Neural cell (in vitro differentiated cells): ENCODE results near the gene ZC3H15. TPM values are rescaled to one million over a fixed set of nuclear protein-coding genes. Genes with fewer than 3 reads are reported as not detected.
"Not testable (repeated sequence)": the region's sequence is repeated elsewhere in the genome, so short reads cannot be mapped to it uniquely, and the experiment has no call there.

Experiments
- H2AFZ ChIP-seq: fragments of 200-600, 300-800 bp; sonication (generic), shearing (Covaris generic); 2 replicates; pipeline ENCODE4 v1.6.0; 2014; ENCODE audit warnings: low read depth, mild to moderate bottlenecking, antibody characterized with exemption, low read length, moderate library complexity
- H3F3A ChIP-seq: fragments of 200-600 bp; shearing (Covaris generic); 2 replicates; pipeline ENCODE4 v1.6.1; 2016; ENCODE audit warnings: mild to moderate bottlenecking, moderate library complexity, mixed read lengths, antibody characterized with exemption, low read length; ENCODE audit not compliant: insufficient read depth, poor library complexity, severe bottlenecking
- H3K27ac ChIP-seq: fragments of 200-600, 300-800 bp; sonication (generic), shearing (Covaris generic); 2 replicates; pipeline ENCODE4 v1.5.1; 2014; ENCODE audit warnings: mild to moderate bottlenecking, low read length, moderate library complexity
- H3K27me3 ChIP-seq: fragments of 300-800, 200-600 bp; sonication (generic), shearing (Covaris generic); 2 replicates; pipeline ENCODE4 v1.6.0; 2014; ENCODE audit warnings: mild to moderate bottlenecking, low read depth, low read length, moderate library complexity; ENCODE audit not compliant: insufficient read depth
- H3K36me3 ChIP-seq: fragments of 300-800, 200-600 bp; sonication (generic), shearing (Covaris generic); 2 replicates; pipeline ENCODE4 v1.5.1; 2014; ENCODE audit warnings: mild to moderate bottlenecking, antibody characterized with exemption, low read length, moderate library complexity; ENCODE audit not compliant: insufficient read depth
- H3K4me2 ChIP-seq: fragments of 300-800, 200-600 bp; sonication (generic), shearing (Covaris generic); 2 replicates; pipeline ENCODE4 v1.6.0; 2014; ENCODE audit warnings: mild to moderate bottlenecking, low read length
- H3K4me3 ChIP-seq: fragments of 300-800, 200-600 bp; sonication (generic), shearing (Covaris generic); 2 replicates; pipeline ENCODE4 v1.5.1; 2014; ENCODE audit warnings: mild to moderate bottlenecking, low read length, moderate library complexity
- H3K79me2 ChIP-seq: fragments of 200-600 bp; shearing (Covaris generic); replicated peaks from 2 replicates; pipeline ENCODE4 v1.6.0; 2014; ENCODE audit warnings: mild to moderate bottlenecking, low read length, moderate library complexity; ENCODE audit not compliant: insufficient read depth
- H3K9ac ChIP-seq: fragments of 300-800, 200-600 bp; sonication (generic), shearing (Covaris generic); 2 replicates; pipeline ENCODE4 v1.6.1; 2016; ENCODE audit warnings: mild to moderate bottlenecking, low read length, mixed read lengths
- H3K9me2 ChIP-seq: fragments of 200-600 bp; shearing (Covaris generic); 2 replicates; pipeline ENCODE4 v1.6.1; 2016; ENCODE audit warnings: mild to moderate bottlenecking, low read length, mixed read lengths; ENCODE audit not compliant: insufficient read depth
- H3K9me3 ChIP-seq: fragments of 200-600, 300-800 bp; sonication (generic), shearing (Covaris generic); 2 replicates; pipeline ENCODE4 v1.6.1; 2016; ENCODE audit warnings: mild to moderate bottlenecking, mixed run types, low read length, moderate library complexity, mixed read lengths
- H4K20me1 ChIP-seq: fragments of 200-600 bp; shearing (Covaris generic); 2 replicates; pipeline ENCODE4 v1.6.1; 2016; ENCODE audit warnings: mild to moderate bottlenecking, mixed run types; ENCODE audit not compliant: insufficient read depth
- EP300 ChIP-seq: fragments of 450-650 bp; conservative IDR thresholded peaks from 2 replicates; pipeline ENCODE4 v1.6.1; 2014; ENCODE audit warnings: antibody characterized with exemption, mild to moderate bottlenecking, moderate library complexity; ENCODE audit not compliant: poor library complexity, severe bottlenecking
- EZH2 ChIP-seq: fragments of 200-600, 300-800 bp; shearing (Covaris generic), sonication (generic); IDR thresholded peaks from 2 replicates; pipeline ENCODE4 v1.6.1; 2014; ENCODE audit warnings: antibody characterized with exemption, low read length, borderline replicate concordance, mild to moderate bottlenecking; ENCODE audit not compliant: insufficient read depth, poor library complexity, severe bottlenecking
- MXI1 ChIP-seq: fragments of 450-650 bp; conservative IDR thresholded peaks from 2 replicates; pipeline ENCODE4 v1.6.1; 2014; ENCODE audit warnings: antibody characterized with exemption, mild to moderate bottlenecking; ENCODE audit not compliant: poor library complexity, severe bottlenecking
- POLR2AphosphoS5 ChIP-seq: IDR thresholded peaks from 2 replicates; pipeline ENCODE4 v1.6.1; 2012
- RAD21 ChIP-seq: fragments of 450-650 bp; conservative IDR thresholded peaks from 2 replicates; pipeline ENCODE4 v1.6.1; 2014; ENCODE audit warnings: antibody characterized with exemption, mild to moderate bottlenecking, moderate library complexity
- SMC3 ChIP-seq: fragments of 450-650 bp; conservative IDR thresholded peaks from 2 replicates; pipeline ENCODE4 v1.6.1; 2014; ENCODE audit warnings: antibody characterized with exemption, mild to moderate bottlenecking, moderate library complexity; ENCODE audit not compliant: poor library complexity
- TAF1 ChIP-seq: IDR thresholded peaks from 2 replicates; pipeline ENCODE4 v1.6.1; 2012; ENCODE audit warnings: low read depth
- polyA plus RNA-seq: library from polyadenylated mRNA; depleted of rRNA; stranded (reverse); fragments of >200 nt; gene quantifications from 2 replicates; pipeline ENCODE4 v1.2.3, GENCODE V29; 2014
- TF ChIP-seq, protein P1 (sequence below): IDR thresholded peaks from 2 replicates; pipeline ENCODE4 v1.6.1; 2012; ENCODE audit warnings: borderline replicate concordance
- TF ChIP-seq, protein P2 (sequence below): fragments of 450-650 bp; IDR thresholded peaks from 2 replicates; pipeline ENCODE4 v1.5.1; 2014; ENCODE audit warnings: antibody characterized with exemption, mild to moderate bottlenecking, moderate library complexity; ENCODE audit not compliant: poor library complexity, severe bottlenecking

Gene ZC3H15
- polyA plus RNA-seq, 1 donor from 2014 or later = 149 TPM

DNA sequence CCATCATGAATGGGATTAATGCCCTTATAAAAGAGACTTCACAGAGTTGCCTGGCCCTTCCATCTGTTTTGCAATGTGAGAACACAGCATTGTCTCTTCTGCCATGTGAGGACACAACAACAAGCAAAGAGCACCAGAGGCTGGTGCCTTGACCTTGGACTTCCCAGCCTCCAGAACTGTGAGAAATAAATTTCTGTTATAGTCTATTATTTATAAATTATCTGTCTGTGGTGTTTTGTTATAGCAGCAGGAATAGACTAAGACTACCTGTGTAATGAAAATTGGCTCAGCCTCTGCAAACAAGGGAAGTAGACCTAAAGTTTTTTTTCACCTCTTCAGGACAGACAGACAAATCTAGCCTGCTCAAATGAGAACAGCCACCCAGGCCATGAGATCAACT, 19.3 kb upstream of the ZC3H15 start:
- Histone ChIP-seq H3K27me3 (no peaks in the 10 kb centered on the region), H3K4me2 (no peak overlapping the region), H3K9me2 (no peaks in the 10 kb centered on the region), H3K9ac (no peak overlapping the region), H4K20me1 (no peaks in the 10 kb centered on the region), H2AFZ (no peak overlapping the region), H3K9me3 (no peaks in the 10 kb centered on the region), H3K4me3 (no peak overlapping the region), H3F3A (no peaks in the 10 kb centered on the region), H3K27ac (no peak overlapping the region), H3K36me3 (no peaks in the 10 kb centered on the region), H3K79me2 (no peaks in the 10 kb centered on the region)
- TF ChIP-seq POLR2AphosphoS5 (no peak), SMC3 (no peak), EP300 (no peak), RAD21 (no peak)
- TF ChIP-seq, protein P1, sequence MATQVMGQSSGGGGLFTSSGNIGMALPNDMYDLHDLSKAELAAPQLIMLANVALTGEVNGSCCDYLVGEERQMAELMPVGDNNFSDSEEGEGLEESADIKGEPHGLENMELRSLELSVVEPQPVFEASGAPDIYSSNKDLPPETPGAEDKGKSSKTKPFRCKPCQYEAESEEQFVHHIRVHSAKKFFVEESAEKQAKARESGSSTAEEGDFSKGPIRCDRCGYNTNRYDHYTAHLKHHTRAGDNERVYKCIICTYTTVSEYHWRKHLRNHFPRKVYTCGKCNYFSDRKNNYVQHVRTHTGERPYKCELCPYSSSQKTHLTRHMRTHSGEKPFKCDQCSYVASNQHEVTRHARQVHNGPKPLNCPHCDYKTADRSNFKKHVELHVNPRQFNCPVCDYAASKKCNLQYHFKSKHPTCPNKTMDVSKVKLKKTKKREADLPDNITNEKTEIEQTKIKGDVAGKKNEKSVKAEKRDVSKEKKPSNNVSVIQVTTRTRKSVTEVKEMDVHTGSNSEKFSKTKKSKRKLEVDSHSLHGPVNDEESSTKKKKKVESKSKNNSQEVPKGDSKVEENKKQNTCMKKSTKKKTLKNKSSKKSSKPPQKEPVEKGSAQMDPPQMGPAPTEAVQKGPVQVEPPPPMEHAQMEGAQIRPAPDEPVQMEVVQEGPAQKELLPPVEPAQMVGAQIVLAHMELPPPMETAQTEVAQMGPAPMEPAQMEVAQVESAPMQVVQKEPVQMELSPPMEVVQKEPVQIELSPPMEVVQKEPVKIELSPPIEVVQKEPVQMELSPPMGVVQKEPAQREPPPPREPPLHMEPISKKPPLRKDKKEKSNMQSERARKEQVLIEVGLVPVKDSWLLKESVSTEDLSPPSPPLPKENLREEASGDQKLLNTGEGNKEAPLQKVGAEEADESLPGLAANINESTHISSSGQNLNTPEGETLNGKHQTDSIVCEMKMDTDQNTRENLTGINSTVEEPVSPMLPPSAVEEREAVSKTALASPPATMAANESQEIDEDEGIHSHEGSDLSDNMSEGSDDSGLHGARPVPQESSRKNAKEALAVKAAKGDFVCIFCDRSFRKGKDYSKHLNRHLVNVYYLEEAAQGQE = no peak

DNA sequence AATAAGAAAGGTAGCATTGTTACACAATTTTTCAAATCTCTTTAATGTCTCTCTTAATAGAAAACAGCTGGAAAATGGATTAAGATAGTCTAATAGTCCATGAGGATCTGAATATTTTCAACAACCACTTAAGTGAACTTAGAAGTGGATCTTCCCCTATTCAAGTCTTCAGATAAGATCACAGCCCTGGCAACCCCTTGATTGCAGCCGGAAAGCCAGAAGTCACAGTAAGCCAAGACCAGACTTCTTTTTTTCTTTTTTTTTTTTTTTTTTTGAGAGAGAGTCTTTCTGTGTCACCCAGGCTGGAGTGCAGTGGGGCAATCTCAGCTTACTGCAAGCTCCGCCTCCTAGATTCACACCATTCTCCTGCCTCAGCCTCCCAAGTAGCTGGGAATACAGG, 18.6 kb upstream of the ZC3H15 start:
- H3K27me3 ChIP-seq = no peaks in the 10 kb centered on the region
- no peak for TF ChIP-seq RAD21
- TF ChIP-seq, protein P2, sequence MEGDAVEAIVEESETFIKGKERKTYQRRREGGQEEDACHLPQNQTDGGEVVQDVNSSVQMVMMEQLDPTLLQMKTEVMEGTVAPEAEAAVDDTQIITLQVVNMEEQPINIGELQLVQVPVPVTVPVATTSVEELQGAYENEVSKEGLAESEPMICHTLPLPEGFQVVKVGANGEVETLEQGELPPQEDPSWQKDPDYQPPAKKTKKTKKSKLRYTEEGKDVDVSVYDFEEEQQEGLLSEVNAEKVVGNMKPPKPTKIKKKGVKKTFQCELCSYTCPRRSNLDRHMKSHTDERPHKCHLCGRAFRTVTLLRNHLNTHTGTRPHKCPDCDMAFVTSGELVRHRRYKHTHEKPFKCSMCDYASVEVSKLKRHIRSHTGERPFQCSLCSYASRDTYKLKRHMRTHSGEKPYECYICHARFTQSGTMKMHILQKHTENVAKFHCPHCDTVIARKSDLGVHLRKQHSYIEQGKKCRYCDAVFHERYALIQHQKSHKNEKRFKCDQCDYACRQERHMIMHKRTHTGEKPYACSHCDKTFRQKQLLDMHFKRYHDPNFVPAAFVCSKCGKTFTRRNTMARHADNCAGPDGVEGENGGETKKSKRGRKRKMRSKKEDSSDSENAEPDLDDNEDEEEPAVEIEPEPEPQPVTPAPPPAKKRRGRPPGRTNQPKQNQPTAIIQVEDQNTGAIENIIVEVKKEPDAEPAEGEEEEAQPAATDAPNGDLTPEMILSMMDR = no peak
- no peak for TF ChIP-seq EP300
- no peak for TF ChIP-seq TAF1
- no peak for TF ChIP-seq EZH2
- TF ChIP-seq POLR2AphosphoS5 = no peak
- TF ChIP-seq MXI1 = no peak
- TF ChIP-seq SMC3 = no peak
- TF ChIP-seq, protein P1 = no peak
- H3K9ac ChIP-seq = no peak overlapping the region
- no peaks in the 10 kb centered on the region for H3K9me3 ChIP-seq
- H3K9me2 ChIP-seq = no peaks in the 10 kb centered on the region
- no peaks in the 10 kb centered on the region for H3K79me2 ChIP-seq
- H3K36me3 ChIP-seq = no peaks in the 10 kb centered on the region
- H3F3A ChIP-seq = no peaks in the 10 kb centered on the region
- no peak overlapping the region for H3K27ac ChIP-seq
- H2AFZ ChIP-seq = no peak overlapping the region
- no peaks in the 10 kb centered on the region for H4K20me1 ChIP-seq
- H3K4me2 ChIP-seq = no peak overlapping the region
- no peak overlapping the region for H3K4me3 ChIP-seq

DNA sequence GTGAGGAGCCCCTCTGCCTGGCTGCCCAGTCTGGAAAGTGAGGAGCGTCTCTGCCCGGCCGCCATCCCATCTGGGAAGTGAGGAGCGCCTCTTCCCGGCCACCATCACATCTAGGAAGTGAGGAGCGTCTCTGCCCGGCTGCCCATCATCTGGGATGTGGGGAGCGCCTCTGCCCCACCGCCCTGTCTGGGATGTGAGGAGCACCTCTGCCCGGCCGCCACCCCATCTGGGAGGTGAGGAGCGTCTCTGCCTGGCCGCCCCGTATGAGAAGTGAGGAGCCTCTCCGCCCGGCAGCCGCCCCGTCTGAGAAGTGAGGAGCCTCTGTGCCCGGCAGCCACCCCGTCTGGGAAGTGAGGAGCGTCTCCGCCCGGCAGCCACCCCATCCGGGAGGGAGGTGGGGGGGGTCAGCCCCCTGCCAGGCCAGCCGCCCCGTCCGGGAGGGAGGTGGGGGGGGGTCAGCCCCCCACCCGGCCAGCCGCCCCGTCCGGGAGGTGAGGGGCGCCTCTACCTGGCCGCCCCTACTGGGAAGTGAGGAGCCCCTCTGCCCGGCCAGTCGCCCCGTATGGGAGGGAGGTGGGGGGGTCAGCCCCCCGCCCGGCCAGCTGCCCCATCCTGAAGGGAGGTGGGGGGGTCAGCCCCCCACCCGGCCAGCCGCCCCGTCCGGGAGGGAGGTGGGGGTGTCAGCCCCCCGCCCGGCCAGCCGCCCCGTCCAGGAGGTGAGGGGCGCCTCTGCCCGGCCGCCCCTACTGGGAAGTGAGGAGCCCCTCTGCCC, 13.2 kb upstream of the ZC3H15 start:
- not testable (repeated sequence) for H3K9ac ChIP-seq, H4K20me1 ChIP-seq, H3K4me2 ChIP-seq, H3K79me2 ChIP-seq, H2AFZ ChIP-seq, H3K27ac ChIP-seq, H3K9me2 ChIP-seq, H3K36me3 ChIP-seq, H3K4me3 ChIP-seq, H3K9me3 ChIP-seq, H3F3A ChIP-seq, H3K27me3 ChIP-seq

DNA sequence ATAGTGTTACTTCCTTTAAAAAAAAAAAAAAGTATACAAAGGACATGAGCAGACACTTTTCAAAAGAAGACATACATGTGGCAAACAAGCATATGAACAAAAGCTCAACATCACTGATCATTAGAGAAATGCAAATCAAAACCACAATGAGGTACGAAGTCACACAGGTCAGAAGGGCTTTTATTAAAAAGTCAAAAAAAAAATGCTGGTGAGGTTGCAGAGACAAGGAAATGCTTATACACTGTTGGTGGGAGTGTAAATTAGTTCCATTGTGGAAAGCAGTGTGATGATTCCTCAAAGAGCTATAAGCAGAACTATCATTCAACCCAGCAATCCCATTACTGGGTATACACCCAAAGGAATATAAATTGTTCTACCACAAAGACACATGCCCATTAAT, 11.8 kb upstream of the ZC3H15 start:
- H3K4me2 ChIP-seq, H3K79me2 ChIP-seq, H3K4me3 ChIP-seq, H3K9me3 ChIP-seq, H3F3A ChIP-seq, H2AFZ ChIP-seq, H4K20me1 ChIP-seq, H3K36me3 ChIP-seq, H3K27me3 ChIP-seq, H3K27ac ChIP-seq, H3K9ac ChIP-seq, H3K9me2 ChIP-seq: not testable (repeated sequence)
